ENCODE data around the gene RNF144B. TPM values are rescaled to one million over a fixed set of nuclear protein-coding genes. Genes with fewer than 3 reads are reported as not detected.

RNF144B gene
- polyA plus RNA-seq, 3 donors = 25.6 to 31.0 (median 27.9) TPM

- H3K4me3 Mint-ChIP-seq = no peak overlapping the region
- peak overlapping the region in 1 of 3 experiments; percentile 39 for H3K4me3 ChIP-seq (replicated peaks in 1 of 3; ENCODE audit: low read depth in 2 of 3, low read length in 3 of 3)
- H4K20me1 ChIP-seq (ENCODE audit: insufficient read depth, low read length) = peaks cover 44% of the 10 kb centered on the region
- H3K4me1 Mint-ChIP-seq = peaks cover 58% of the 10 kb centered on the region
- H3K27me3 ChIP-seq (ENCODE audit: control insufficient read depth in 2 of 2, insufficient read depth in 2 of 2, low read length in 2 of 2) = no peaks in the 10 kb centered on the region
- no peaks in the 10 kb centered on the region for H3K9me3 ChIP-seq (replicated peaks in 1 of 2; ENCODE audit: control insufficient read depth in 1 of 2, insufficient read depth in 1 of 2, low read length in 2 of 2)
- intact Hi-C loops (cut with micrococcal nuclease) = no loop called here
- peaks cover 0 to 3% (median 0%) of the 10 kb centered on the region in 7 donors for H3K9me3 Mint-ChIP-seq
- peaks cover 31 to 45% of the 10 kb centered on the region in 2 donors for H3K4me1 ChIP-seq (ENCODE audit: control insufficient read depth in 1 of 2, insufficient read depth in 2 of 2, low read length in 2 of 2)
- H3K79me2 ChIP-seq (ENCODE audit: insufficient read depth, low read length) = peaks cover 88% of the 10 kb centered on the region
- no CpG with 5 or more reads among the region's 1 CpG for WGBS (ENCODE audit: insufficient coverage)
- H3K9ac ChIP-seq (ENCODE audit: insufficient read depth, low read length, poor library complexity, severe bottlenecking) = no peak overlapping the region
- H3K36me3 ChIP-seq (replicated peaks in 1 of 2; ENCODE audit: control insufficient read depth in 1 of 2, insufficient read depth in 2 of 2, low read length in 2 of 2) = peaks cover 14 to 48% of the 10 kb centered on the region in 2 donors
- H3K4me2 ChIP-seq (replicated peaks; ENCODE audit: extremely low read depth, low read length, poor library complexity, severe bottlenecking) = peak overlapping the region; percentile 56
- peak overlapping the region; percentile 82 to 94 (median 90) for H3K27ac Mint-ChIP-seq
- H3K27me3 Mint-ChIP-seq (ENCODE audit: low read depth in 3 of 3) = peaks cover 0 to 1% (median 0%) of the 10 kb centered on the region in 3 donors
- peak in 2 of 3 donors; percentile 32 to 34 for DNase-seq
- H3K36me3 Mint-ChIP-seq = peaks cover 59 to 66% of the 10 kb centered on the region in 2 donors
- peak overlapping the region in 1 of 2 donors; percentile 85 for H3K27ac ChIP-seq (ENCODE audit: low read depth in 1 of 2, low read length in 2 of 2)
- H2AFZ ChIP-seq (ENCODE audit: insufficient read depth, low read depth, low read length, poor library complexity, severe bottlenecking) = no peak overlapping the region
- TF ChIP-seq CTCF (IDR thresholded peaks at IDR 0.05) = no peak
Measured at GRCh38 chr6:18414116-18414515, 27.0 kb downstream of the RNF144B start.

- H3K9me3 Mint-ChIP-seq = peaks cover 0 to 3% (median 0%) of the 10 kb centered on the region in 7 donors
- TF ChIP-seq CTCF (IDR thresholded peaks at IDR 0.05) = no peak
- Histone ChIP-seq H3K9me3 (replicated peaks in 1 of 2; ENCODE audit: control insufficient read depth in 1 of 2, insufficient read depth in 1 of 2, low read length in 2 of 2) (no peaks in the 10 kb centered on the region), H3K4me2 (replicated peaks; ENCODE audit: extremely low read depth, low read length, poor library complexity, severe bottlenecking) (no peak overlapping the region), H3K27ac (ENCODE audit: low read depth in 1 of 2, low read length in 2 of 2) (no peak overlapping the region), H3K27me3 (ENCODE audit: control insufficient read depth in 2 of 2, insufficient read depth in 2 of 2, low read length in 2 of 2) (no peaks in the 10 kb centered on the region), H3K9ac (ENCODE audit: insufficient read depth, low read length, poor library complexity, severe bottlenecking) (no peak overlapping the region), H3K79me2 (ENCODE audit: insufficient read depth, low read length) (peaks cover 88% of the 10 kb centered on the region), H4K20me1 (ENCODE audit: insufficient read depth, low read length) (peaks cover 54% of the 10 kb centered on the region), H3K4me1 (ENCODE audit: control insufficient read depth in 1 of 2, insufficient read depth in 2 of 2, low read length in 2 of 2) (peaks cover 30 to 42% of the 10 kb centered on the region in 2 donors), H3K36me3 (replicated peaks in 1 of 2; ENCODE audit: control insufficient read depth in 1 of 2, insufficient read depth in 2 of 2, low read length in 2 of 2) (peaks cover 12 to 39% of the 10 kb centered on the region in 2 donors), H2AFZ (ENCODE audit: insufficient read depth, low read depth, low read length, poor library complexity, severe bottlenecking) (no peak overlapping the region), H3K4me3 (replicated peaks in 1 of 3; ENCODE audit: low read depth in 2 of 3, low read length in 3 of 3) (no peak overlapping the region)
- H3K27ac Mint-ChIP-seq = peak overlapping the region in 2 of 7 donors; percentile 12 to 60
- H3K27me3 Mint-ChIP-seq (ENCODE audit: low read depth in 3 of 3) = peaks cover 0 to 3% (median 0%) of the 10 kb centered on the region in 3 donors
- no peak overlapping the region for H3K4me3 Mint-ChIP-seq
- 100% methylated on average over 2 of the region's 11 CpGs for WGBS (ENCODE audit: insufficient coverage)
- peaks cover 60 to 65% of the 10 kb centered on the region in 2 donors for H3K36me3 Mint-ChIP-seq
- intact Hi-C loops (cut with micrococcal nuclease) = no loop called here
- no peak for DNase-seq
- peaks cover 58% of the 10 kb centered on the region for H3K4me1 Mint-ChIP-seq
Measured at GRCh38 chr6:18415207-18415606, 28.1 kb downstream of the RNF144B start.
